Fibroblast of mammary gland (primary cell): Measurements from ENCODE around the gene EIF4E1B.

Experiments used
- DNase-seq: peaks from one replicate; pipeline ENCODE4 v3.0.0-alpha.2; 2010; ENCODE audit warnings: low read depth
- H3K4me3 ChIP-seq: 2 replicates; pipeline ENCODE4 v1.5.1; 2011; ENCODE audit warnings: low read depth, mild to moderate bottlenecking, low read length, moderate library complexity; ENCODE audit not compliant: control insufficient read depth
- CTCF ChIP-seq: conservative IDR thresholded peaks from 2 replicates; pipeline ENCODE4 v1.5.1; 2011; ENCODE audit warnings: low read depth, low read length, inconsistent platforms; ENCODE audit not compliant: control insufficient read depth, insufficient read depth

Gene EIF4E1B

GRCh38 chr5:176680226-176680563, 49.7 kb downstream of the EIF4E1B start:
- no peak for DNase-seq
- no peak for TF ChIP-seq CTCF
- no peak overlapping the region for H3K4me3 ChIP-seq

- no peak overlapping the region for H3K4me3 ChIP-seq
- DNase-seq = no peak
- no peak for TF ChIP-seq CTCF
Observed at GRCh38 chr5:176682016-176682531, 51.6 kb downstream of the EIF4E1B start.

DNA sequence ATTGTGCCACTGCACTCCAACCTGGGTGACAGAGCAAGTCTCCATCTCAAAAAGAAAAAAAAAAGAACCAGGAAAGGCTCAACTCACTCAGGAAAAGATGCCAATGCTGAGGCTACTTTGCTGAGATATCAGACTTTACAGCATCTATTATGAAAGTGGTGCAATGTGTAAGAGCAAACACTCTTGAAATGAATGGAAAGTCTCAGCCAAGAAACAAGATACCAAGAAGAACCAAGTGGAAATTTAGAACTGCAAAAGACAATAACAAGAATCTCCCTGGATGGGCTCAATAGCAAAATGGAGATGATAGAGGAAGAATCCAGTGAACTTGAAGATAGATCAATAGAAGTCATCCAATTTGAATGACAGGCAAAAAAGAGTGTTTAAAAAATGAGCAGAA, 54.5 kb downstream of the EIF4E1B start:
- no peak overlapping the region for H3K4me3 ChIP-seq
- DNase-seq = no peak
- no peak for TF ChIP-seq CTCF

DNA sequence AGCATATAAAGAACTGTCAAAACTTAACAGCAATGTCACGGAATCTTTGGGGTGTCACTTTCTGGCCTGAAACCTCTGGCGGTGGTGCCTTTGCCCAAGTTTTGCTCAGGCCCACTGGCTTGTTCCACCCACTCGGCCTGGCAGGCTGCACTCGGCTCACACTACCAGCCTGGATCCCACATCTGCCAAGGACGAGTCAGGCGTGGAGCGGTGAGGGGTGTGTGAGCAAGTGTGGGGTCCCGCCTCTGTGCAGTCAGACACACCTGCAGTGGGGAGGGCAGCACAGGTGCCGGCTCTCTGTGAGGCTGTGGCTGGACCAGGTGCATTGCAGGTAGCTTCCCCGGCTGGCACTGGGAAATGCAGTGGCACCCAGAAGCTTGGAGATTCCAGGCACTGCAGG, 56.8 kb downstream of the EIF4E1B start:
- H3K4me3 ChIP-seq = no peak overlapping the region
- DNase-seq = no peak
- no peak for TF ChIP-seq CTCF

DNA sequence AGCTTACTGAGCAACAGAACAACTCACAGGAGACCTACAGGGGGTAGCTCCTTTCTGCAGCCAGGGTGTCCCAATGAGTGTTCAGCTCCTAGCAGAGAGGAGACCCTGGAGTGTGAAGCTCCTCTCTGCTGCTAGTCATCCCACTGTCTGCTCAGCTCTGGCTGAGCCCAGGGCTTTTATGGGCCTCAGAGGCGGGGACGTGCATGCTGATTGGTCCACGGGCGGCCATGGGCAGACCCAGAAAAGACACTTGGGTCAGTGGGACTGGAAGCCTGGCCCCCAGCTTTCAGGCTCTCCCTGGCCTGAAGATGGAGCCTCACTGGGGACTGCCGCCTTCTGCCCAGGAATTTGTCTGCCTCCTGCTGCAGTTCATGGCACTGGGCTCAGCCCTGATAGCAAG, 57.4 kb downstream of the EIF4E1B start:
- H3K4me3 ChIP-seq = no peak overlapping the region
- TF ChIP-seq CTCF = no peak
- no peak for DNase-seq

GRCh38 chr5:176690911-176691310, 60.4 kb downstream of the EIF4E1B start:
- DNase-seq = no peak
- no peak for TF ChIP-seq CTCF
- no peak overlapping the region for H3K4me3 ChIP-seq

GRCh38 chr5:176691524-176691923, 61.0 kb downstream of the EIF4E1B start:
- no peak for DNase-seq
- TF ChIP-seq CTCF = no peak
- no peak overlapping the region for H3K4me3 ChIP-seq
